ENCODE results near the gene CRCP.

Gene CRCP

DNA sequence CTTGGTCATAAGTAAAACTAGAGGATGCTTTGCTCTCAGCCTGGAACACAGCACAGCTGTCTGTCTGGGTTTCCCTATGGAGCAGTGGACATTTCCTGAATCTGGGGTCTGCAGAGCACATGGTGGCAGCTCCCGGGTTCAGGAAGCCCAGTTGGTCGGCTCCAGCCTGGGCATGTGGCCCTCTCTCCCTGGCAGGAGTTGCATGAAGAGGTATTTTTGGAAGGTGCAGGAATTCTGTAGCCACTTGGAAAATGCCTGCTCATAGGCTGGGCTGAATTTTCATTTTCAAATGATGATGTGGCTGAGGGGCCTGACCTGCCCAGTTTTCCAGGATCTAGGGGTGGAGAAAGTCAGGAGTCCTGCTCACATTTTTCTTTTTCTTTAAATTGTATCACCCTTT, 83.8 kb downstream of the CRCP start:
- no peak for DNase-seq

- no peak for DNase-seq
Measured at GRCh38 chr7:66198956-66199355, 84.3 kb downstream of the CRCP start.

- DNase-seq, result no peak
Measured at GRCh38 chr7:66202441-66202840, 87.8 kb downstream of the CRCP start.

All from DMS79 (cell line).